GM12878 (cell line): Measurements from ENCODE around the gene RASL11A. TPM values are rescaled to one million over a fixed set of nuclear protein-coding genes. Genes with fewer than 3 reads are reported as not detected.

ENCODE experiments used
- ATAC-seq: fragments of 200-7000 bp; cut with Tn5 transposase; 3 replicates; pipeline ENCODE4 v1.9.1; 2020; ENCODE audit warnings: mild to moderate bottlenecking, moderate library complexity
- BruUV-seq: library from RNA; stranded (reverse); fragments of 400-500 nt; replicated peaks from 2 replicates; lab custom pipeline; 2021; lab: Mats Ljungman, UMichigan
- CTCF ChIA-PET: fragments of 300-600 bp; sonication (Branson Sonifier 250); formaldehyde crosslinking; extraction: SDS; loops from one replicate; lab custom pipeline; 2021; ENCODE audit warnings: inconsistent platforms; lab: Yijun Ruan, JAX
- POLR2A ChIA-PET: fragments of 350-600 bp; formaldehyde crosslinking; extraction: SDS; loops from one replicate; lab custom pipeline; 2021; ENCODE audit warnings: inconsistent platforms; lab: Charles Lee
- RAD21 ChIA-PET: fragments of 300-600 bp; sonication (Branson Sonifier 250); formaldehyde crosslinking; loops from one replicate; lab custom pipeline; 2023; ENCODE audit warnings: antibody characterized with exemption; ENCODE audit not compliant: unreplicated experiment; lab: Charles Lee
- SMC1A ChIA-PET: fragments of 300-600 bp; sonication (Branson Sonifier 250); formaldehyde crosslinking; loops from one replicate; lab custom pipeline; 2023; ENCODE audit not compliant: unreplicated experiment, uncharacterized antibody; lab: Charles Lee
- DNase-seq: peaks from one replicate; pipeline ENCODE4 v3.0.0-alpha.2; 2011; ENCODE audit warnings: low read depth, low spot score
- FAIRE-seq: peaks from 3 replicates; lab custom pipeline; 2011; peaks lifted over from hg19 to GRCh38; lab: Jason Lieb, UNC
- H2AFZ ChIP-seq: 2 replicates; pipeline ENCODE4 v1.6.0; 2011; ENCODE audit warnings: low read depth, low read length, control low read depth; ENCODE audit not compliant: control insufficient read depth
- H3K27ac ChIP-seq: 2 replicates; pipeline ENCODE4 v1.5.1; 2011; ENCODE audit warnings: control low read depth; ENCODE audit not compliant: control insufficient read depth, insufficient read depth
- H3K27me3 ChIP-seq, 2 experiments: replicated peaks in 1 of 2; 2 replicates each; pipeline versions ENCODE4 v1.6.0 to v1.6.1; 2011; ENCODE audit warnings: low read length in 1 of 2; ENCODE audit not compliant: control insufficient read depth in 2 of 2, insufficient read depth in 2 of 2
- H3K36me3 ChIP-seq, 2 experiments: 2 replicates each; pipeline ENCODE4 v1.5.1; 2011; ENCODE audit warnings: low read length in 1 of 2; ENCODE audit not compliant: control insufficient read depth in 2 of 2, insufficient read depth in 2 of 2
- H3K4me1 ChIP-seq: 2 replicates; pipeline ENCODE4 v1.6.1; 2011; ENCODE audit warnings: mild to moderate bottlenecking, low read length, moderate library complexity, mixed read lengths; ENCODE audit not compliant: control insufficient read depth, insufficient read depth
- H3K4me2 ChIP-seq: 2 replicates; pipeline ENCODE4 v1.6.0; 2011; ENCODE audit warnings: control low read depth; ENCODE audit not compliant: control insufficient read depth, insufficient read depth
- H3K4me3 ChIP-seq: fragments of 200-600 bp; sonication (generic); 2 replicates; pipeline ENCODE4 v1.5.1; 2016
- H3K79me2 ChIP-seq: 2 replicates; pipeline ENCODE4 v1.6.0; 2011; ENCODE audit warnings: low read length; ENCODE audit not compliant: control insufficient read depth, insufficient read depth
- H3K9ac ChIP-seq: 2 replicates; pipeline ENCODE4 v1.8.0; 2011; ENCODE audit warnings: low read length, control low read depth, mixed read lengths; ENCODE audit not compliant: control insufficient read depth, insufficient read depth
- H3K9me3 ChIP-seq: replicated peaks from 3 replicates; pipeline ENCODE4 v1.5.1; 2011; ENCODE audit warnings: mild to moderate bottlenecking, low read length; ENCODE audit not compliant: control insufficient read depth, insufficient read depth
- H4K20me1 ChIP-seq: 2 replicates; pipeline ENCODE4 v1.6.0; 2011; ENCODE audit not compliant: control insufficient read depth, insufficient read depth
- BACH1 ChIP-seq: fragments of 450-650 bp; IDR thresholded peaks from 2 replicates; pipeline ENCODE4 v1.6.1; 2017; ENCODE audit warnings: mild to moderate bottlenecking, borderline replicate concordance
- FOS ChIP-seq: IDR thresholded peaks from 3 replicates; pipeline ENCODE4 v1.6.1; 2011; ENCODE audit warnings: borderline replicate concordance; ENCODE audit not compliant: insufficient read length; ENCODE audit errors: extremely low read depth
- GABPA ChIP-seq: IDR thresholded peaks from 2 replicates; pipeline ENCODE4 v1.6.1; 2014; ENCODE audit warnings: antibody characterized with exemption, low read depth, mild to moderate bottlenecking, inconsistent platforms
- IKZF2 ChIP-seq, 2 experiments: fragments of 450-650 bp; IDR thresholded peaks; 2 replicates each; pipeline ENCODE4 v1.6.1; 2017; ENCODE audit warnings: mild to moderate bottlenecking in 2 of 2, moderate library complexity in 2 of 2
- JUNB ChIP-seq: IDR thresholded peaks from 2 replicates; pipeline ENCODE4 v1.6.1; 2016; ENCODE audit warnings: antibody characterized with exemption, mild to moderate bottlenecking
- PKNOX1 ChIP-seq: fragments of 450-650 bp; IDR thresholded peaks from 2 replicates; pipeline ENCODE4 v1.6.1; 2016; ENCODE audit warnings: mild to moderate bottlenecking
- RAD21 ChIP-seq: IDR thresholded peaks from 2 replicates; pipeline ENCODE4 v1.6.1; 2011; ENCODE audit warnings: mild to moderate bottlenecking, low read depth, low read length, moderate library complexity; ENCODE audit not compliant: insufficient read depth
- SKIL ChIP-seq: fragments of 450-650 bp; IDR thresholded peaks from 2 replicates; pipeline ENCODE4 v1.6.1; 2017; ENCODE audit warnings: mild to moderate bottlenecking, low read depth, inconsistent platforms; ENCODE audit not compliant: poor library complexity, severe bottlenecking
- ZNF592 ChIP-seq: fragments of 450-650 bp; IDR thresholded peaks from 2 replicates; pipeline ENCODE4 v1.6.1; 2017; ENCODE audit warnings: mild to moderate bottlenecking, moderate library complexity
- WGBS: methylation state at CpG from one replicate; pipeline ENCODE4 v1.1.6; 2016; ENCODE audit warnings: low lambda C conversion rate; ENCODE audit not compliant: insufficient replicate concordance, insufficient coverage; ENCODE audit errors: missing lambda C conversion rate; 5-methylcytosine and 5-hydroxymethylcytosine counted together
- in situ Hi-C: fragments of 300-500 bp; cut with MboI; formaldehyde crosslinking; loops from 9 replicates; pipeline ENCODE4 v1.14.3; 2018; ENCODE audit warnings: mixed read lengths
- intact Hi-C: fragments of 100-400 bp; cut with micrococcal nuclease; formaldehyde crosslinking; loops from one replicate; pipeline ENCODE4 v1.14.2; 2022; ENCODE audit not compliant: unreplicated experiment
- polyA plus RNA-seq, 11 experiments: library from polyadenylated mRNA; depleted of rRNA in 4 of 11; unstranded in 6 of 11; stranded (reverse) in 5 of 11; fragments of >200 nt; fragmentation: Nextera tagmentation in 4 of 11; fragmentation: Illumina TruSeq in 1 of 11; extraction: Ambion mirVana in 4 of 11; extraction: Trizol in 1 of 11; gene quantifications; 1 replicate in 1 of 11; 2 replicates in 10 of 11; pipeline versions ENCODE4 v1.2.1 to v1.2.3, GENCODE V29; 2011 to 2016; ENCODE audit warnings: inconsistent platforms in 2 of 11, missing spikeins in 2 of 11, low read depth in 1 of 11
- total RNA-seq, 4 experiments: library from RNA; depleted of rRNA in 3 of 4; stranded (reverse); fragments of >200 nt in 3 of 4; fragmentation: Illumina TruSeq in 1 of 4; extraction: Trizol in 1 of 4; gene quantifications; 2 replicates each; pipeline versions ENCODE4 v1.2.1 to v1.2.3, GENCODE V29; 2013 to 2021

Gene RASL11A
- total and polyA plus RNA-seq, 10 of the 15 experiments (the other 5 are each of a cell fraction or from before 2014, with no cell fraction given) = 0.04 to 1.3 (median 0.41) TPM; not detected in 1

- no peak overlapping the region for H3K9ac ChIP-seq
- no peaks in the 10 kb centered on the region for H3K4me1 ChIP-seq
- ChIA-PET RAD21 (no interaction called here), POLR2A (no interaction called here), CTCF (no interaction called here), SMC1A (no interaction called here)
- H3K4me3 ChIP-seq = no peak overlapping the region
- FAIRE-seq (no peak), ATAC-seq (no peak), DNase-seq (no peak)
- no TSS peak for BruUV-seq
- no peaks in the 10 kb centered on the region for H3K36me3 ChIP-seq
- H3K27ac ChIP-seq = no peak overlapping the region
- no peaks in the 10 kb centered on the region; a peak in 1 of 4 replicates for H3K27me3 ChIP-seq
- H2AFZ ChIP-seq = no peak overlapping the region
- H3K4me2 ChIP-seq = no peak overlapping the region
- 71% methylated on average over 19 of the region's 19 CpGs for WGBS
- intact Hi-C loops (no loop called here), in situ Hi-C loops (no loop called here)
- H4K20me1 ChIP-seq = no peaks in the 10 kb centered on the region
- TF ChIP-seq BACH1 (no peak), RAD21 (no peak), GABPA (no peak), SKIL (no peak), IKZF2 (IDR thresholded peaks at IDR 0.05) (no peak), ZNF592 (no peak), JUNB (no peak), FOS (no peak), PKNOX1 (no peak)
- no peaks in the 10 kb centered on the region for H3K79me2 ChIP-seq
- H3K9me3 ChIP-seq = no peaks in the 10 kb centered on the region
Observed at GRCh38 chr13:27308941-27309340, 38.3 kb downstream of the RASL11A start.
